ENCODE measurements around the gene PLEKHH1. TPM values are rescaled to one million over a fixed set of nuclear protein-coding genes. Genes with fewer than 3 reads are reported as not detected.
A peak's percentile ranks its signal among the peaks of the same experiment; 100 is the strongest.

The PLEKHH1 gene
- total RNA-seq, 4 donors from 2014 or later, result 1.8 to 6.1 (median 4.0) TPM

GRCh38 chr14:67514203-67514607 is 18.9 kb upstream of the PLEKHH1 start:
- no peaks in the 10 kb centered on the region for H3K9me3 ChIP-seq
- no peak for TF ChIP-seq EP300 (IDR thresholded peaks at IDR 0.05)
- TF ChIP-seq, protein P1, sequence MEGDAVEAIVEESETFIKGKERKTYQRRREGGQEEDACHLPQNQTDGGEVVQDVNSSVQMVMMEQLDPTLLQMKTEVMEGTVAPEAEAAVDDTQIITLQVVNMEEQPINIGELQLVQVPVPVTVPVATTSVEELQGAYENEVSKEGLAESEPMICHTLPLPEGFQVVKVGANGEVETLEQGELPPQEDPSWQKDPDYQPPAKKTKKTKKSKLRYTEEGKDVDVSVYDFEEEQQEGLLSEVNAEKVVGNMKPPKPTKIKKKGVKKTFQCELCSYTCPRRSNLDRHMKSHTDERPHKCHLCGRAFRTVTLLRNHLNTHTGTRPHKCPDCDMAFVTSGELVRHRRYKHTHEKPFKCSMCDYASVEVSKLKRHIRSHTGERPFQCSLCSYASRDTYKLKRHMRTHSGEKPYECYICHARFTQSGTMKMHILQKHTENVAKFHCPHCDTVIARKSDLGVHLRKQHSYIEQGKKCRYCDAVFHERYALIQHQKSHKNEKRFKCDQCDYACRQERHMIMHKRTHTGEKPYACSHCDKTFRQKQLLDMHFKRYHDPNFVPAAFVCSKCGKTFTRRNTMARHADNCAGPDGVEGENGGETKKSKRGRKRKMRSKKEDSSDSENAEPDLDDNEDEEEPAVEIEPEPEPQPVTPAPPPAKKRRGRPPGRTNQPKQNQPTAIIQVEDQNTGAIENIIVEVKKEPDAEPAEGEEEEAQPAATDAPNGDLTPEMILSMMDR (IDR thresholded peaks at IDR 0.05), result no peak
- TF ChIP-seq POLR2A (IDR thresholded peaks at IDR 0.05), result no peak
- no peak for TF ChIP-seq POLR2AphosphoS5 (IDR thresholded peaks at IDR 0.05)
- 14 to 26% methylated on average over 6 of the region's 9 CpGs for WGBS, 2 donors (ENCODE audit: low coverage in 1 of 2)
- H3K4me3 ChIP-seq, result peak overlapping the region; percentile 86 to 97
- peak overlapping the region in 3 of 4 donors; percentile 70 to 83 (median 76) for H3K27ac ChIP-seq
- no peaks in the 10 kb centered on the region for H3K36me3 ChIP-seq
- peaks cover under 1% of the 10 kb centered on the region for H3K27me3 ChIP-seq
- ATAC-seq, result no peak
- peaks cover 0 to 35% (median 5%) of the 10 kb centered on the region in 3 donors for H3K4me1 ChIP-seq

DNA sequence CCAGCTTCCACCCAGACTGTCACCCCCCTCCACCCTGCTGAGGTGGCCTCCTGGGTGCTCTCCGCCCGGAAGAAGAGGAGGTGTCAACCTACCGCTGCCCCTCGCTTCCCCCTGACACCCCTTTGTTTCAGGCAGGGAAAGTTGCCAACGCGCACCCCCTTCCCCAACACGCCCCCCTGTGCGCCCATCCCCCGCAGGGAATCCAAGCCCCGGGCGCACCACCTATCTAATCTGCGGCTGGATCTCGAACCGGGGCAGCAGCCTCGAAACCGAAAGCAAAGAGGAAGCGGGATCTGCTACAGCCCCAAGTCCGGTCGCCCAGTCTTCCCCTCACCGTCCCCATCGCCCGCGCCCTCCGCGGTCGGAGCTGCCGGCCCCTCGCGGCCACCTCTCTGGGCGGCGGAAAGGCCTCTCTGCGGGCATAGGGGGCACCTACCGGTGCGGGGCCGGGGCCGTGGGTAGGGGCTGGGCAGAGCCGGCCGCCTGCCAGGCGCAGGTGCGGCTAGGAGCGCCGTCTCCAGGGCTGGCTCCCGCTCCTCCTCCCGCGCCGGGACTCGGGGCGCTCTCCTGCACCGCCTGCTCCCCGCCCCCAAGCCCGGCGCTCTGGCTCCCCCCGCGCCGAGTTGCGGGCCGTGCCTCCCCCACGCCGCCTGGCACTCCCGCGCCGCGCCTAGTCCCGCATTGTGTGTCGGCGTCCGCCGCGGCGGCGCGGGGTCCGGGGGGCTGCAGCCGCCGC is 18.3 kb upstream of the PLEKHH1 start:
- peak overlapping the region in 3 of 4 donors; percentile 70 to 83 (median 76) for H3K27ac ChIP-seq
- ATAC-seq, result peak; percentile 69

DNA sequence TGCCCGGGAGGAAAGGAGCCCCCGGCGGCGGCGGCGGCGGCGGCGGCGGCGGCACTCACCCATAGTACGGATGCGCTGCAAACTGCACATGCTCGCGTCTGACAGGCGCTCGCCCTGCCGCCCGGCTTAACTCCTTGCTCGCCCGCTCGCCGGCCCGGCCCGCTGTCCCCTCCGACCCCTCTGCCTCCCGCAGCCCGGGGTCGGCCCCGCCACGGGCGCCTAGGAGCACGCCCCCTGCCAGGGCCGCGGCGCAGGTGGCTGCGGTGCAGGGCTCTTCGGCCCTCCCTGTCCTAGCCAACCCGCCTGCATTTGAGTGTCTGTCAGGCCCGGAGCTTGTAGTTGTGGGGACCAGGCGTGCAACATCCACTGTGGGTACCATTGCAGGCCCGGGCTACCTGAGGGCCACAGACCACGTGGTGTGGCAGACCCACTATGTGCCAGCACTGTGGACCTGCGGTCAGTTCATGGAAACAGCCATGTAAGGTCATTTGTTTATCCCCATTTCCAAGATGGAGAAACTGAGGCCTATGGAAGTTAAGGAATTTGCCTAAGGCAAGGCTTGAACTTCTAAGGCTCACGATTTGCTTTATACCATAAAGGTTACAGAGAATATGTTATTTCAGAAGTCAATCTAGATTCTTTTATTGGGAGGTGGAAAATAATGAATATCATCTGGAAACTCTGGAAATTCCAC is 17.6 kb upstream of the PLEKHH1 start:
- no peaks in the 10 kb centered on the region for H3K9me3 ChIP-seq
- H3K36me3 ChIP-seq, result no peaks in the 10 kb centered on the region
- peak overlapping the region in 3 of 4 donors; percentile 70 to 83 (median 76) for H3K27ac ChIP-seq
- ATAC-seq, result peak; percentile 30
- peak overlapping the region; percentile 86 to 97 for H3K4me3 ChIP-seq
- WGBS, 2 donors (ENCODE audit: low coverage in 1 of 2), result 92% methylated on average over 1 of the region's 45 CpGs; no CpG with 5 or more reads in 1 of the 2 donors
- H3K27me3 ChIP-seq, result peaks cover 12% of the 10 kb centered on the region
- H3K4me1 ChIP-seq, result peaks cover 0 to 35% (median 5%) of the 10 kb centered on the region in 3 donors
- no peak for TF ChIP-seq POLR2A (IDR thresholded peaks at IDR 0.05)
- no peak for TF ChIP-seq POLR2AphosphoS5 (IDR thresholded peaks at IDR 0.05)
- TF ChIP-seq, protein P1 (IDR thresholded peaks at IDR 0.05), result no peak
- no peak for TF ChIP-seq EP300 (IDR thresholded peaks at IDR 0.05)

More for the DNA sequence above, 18.3 kb upstream of the PLEKHH1 start:
- peak overlapping the region; percentile 86 to 97 for H3K4me3 ChIP-seq
- no peaks in the 10 kb centered on the region for H3K36me3 ChIP-seq
- TF ChIP-seq POLR2AphosphoS5 (IDR thresholded peaks at IDR 0.05), result no peak
- TF ChIP-seq, protein P1 (IDR thresholded peaks at IDR 0.05), result no peak
- TF ChIP-seq EP300 (IDR thresholded peaks at IDR 0.05), result no peak
- TF ChIP-seq POLR2A (IDR thresholded peaks at IDR 0.05), result no peak
- no peaks in the 10 kb centered on the region for H3K9me3 ChIP-seq
- H3K4me1 ChIP-seq, result peaks cover 0 to 35% (median 5%) of the 10 kb centered on the region in 3 donors
- 0% methylated on average over 3 of the region's 75 CpGs; no CpG with 5 or more reads in 1 of the 2 donors for WGBS, 2 donors (ENCODE audit: low coverage in 1 of 2)
- H3K27me3 ChIP-seq, result peaks cover 6% of the 10 kb centered on the region

- Histone ChIP-seq H3K27me3 (peaks cover 19% of the 10 kb centered on the region), H3K36me3 (no peaks in the 10 kb centered on the region), H3K4me1 (peaks cover 0 to 35% (median 5%) of the 10 kb centered on the region in 3 donors), H3K9me3 (no peaks in the 10 kb centered on the region), H3K4me3 (no peak overlapping the region), H3K27ac (no peak overlapping the region)
- no peak for TF ChIP-seq POLR2A (IDR thresholded peaks at IDR 0.05)
- 58 to 69% methylated on average over 2 of the region's 2 CpGs for WGBS, 2 donors (ENCODE audit: low coverage in 1 of 2)
- ATAC-seq, result no peak
These were observed 16.4 kb upstream of the PLEKHH1 start for GRCh38 chr14:67516676-67517075.

- peaks cover 22% of the 10 kb centered on the region for H3K27me3 ChIP-seq
- H3K4me1 ChIP-seq, result peaks cover 0 to 35% (median 5%) of the 10 kb centered on the region in 3 donors
- no peaks in the 10 kb centered on the region for H3K36me3 ChIP-seq
- H3K27ac ChIP-seq, result no peak overlapping the region
- no peaks in the 10 kb centered on the region for H3K9me3 ChIP-seq
- no peak overlapping the region for H3K4me3 ChIP-seq
- TF ChIP-seq, protein P1 (IDR thresholded peaks at IDR 0.05), result peak in 2 of 4 experiments; percentile 4 to 33
- TF ChIP-seq POLR2A (IDR thresholded peaks at IDR 0.05), result no peak
- no peak for TF ChIP-seq POLR2AphosphoS5 (IDR thresholded peaks at IDR 0.05)
- no peak for ATAC-seq
- 19 to 22% methylated on average over 6 to 7 of the region's 12 CpGs for WGBS, 2 donors (ENCODE audit: low coverage in 1 of 2)
These were observed 16.0 kb upstream of the PLEKHH1 start for GRCh38 chr14:67517083-67517482.
